BE2C (cell line): ENCODE data around the gene ALG8.

Experiments used
- DNase-seq: peaks from one replicate; pipeline ENCODE4 v3.0.0-alpha.2; 2020
- H3K27me3 ChIP-seq: fragments of 250-450 bp; sonication (Bioruptor Pico); 2 replicates; pipeline ENCODE4 v1.5.1; 2020; ENCODE audit warnings: mild to moderate bottlenecking
- H3K36me3 ChIP-seq: fragments of 250-450 bp; sonication (Bioruptor Pico); 2 replicates; pipeline ENCODE4 v1.5.1; 2020; ENCODE audit warnings: mild to moderate bottlenecking
- H3K4me1 ChIP-seq: fragments of 250-450 bp; sonication (Bioruptor Pico); 2 replicates; pipeline ENCODE4 v1.5.1; 2020
- H3K4me3 ChIP-seq: 2 replicates; pipeline ENCODE4 v1.5.1; 2011; ENCODE audit warnings: low read depth, low read length
- H3K9me3 ChIP-seq: fragments of 250-450 bp; sonication (Bioruptor Pico); 2 replicates; pipeline ENCODE4 v1.5.1; 2020
- CTCF ChIP-seq: IDR thresholded peaks from 2 replicates; pipeline ENCODE4 v1.5.1; 2012; ENCODE audit warnings: mild to moderate bottlenecking, low read depth, low read length

ALG8 gene

DNA sequence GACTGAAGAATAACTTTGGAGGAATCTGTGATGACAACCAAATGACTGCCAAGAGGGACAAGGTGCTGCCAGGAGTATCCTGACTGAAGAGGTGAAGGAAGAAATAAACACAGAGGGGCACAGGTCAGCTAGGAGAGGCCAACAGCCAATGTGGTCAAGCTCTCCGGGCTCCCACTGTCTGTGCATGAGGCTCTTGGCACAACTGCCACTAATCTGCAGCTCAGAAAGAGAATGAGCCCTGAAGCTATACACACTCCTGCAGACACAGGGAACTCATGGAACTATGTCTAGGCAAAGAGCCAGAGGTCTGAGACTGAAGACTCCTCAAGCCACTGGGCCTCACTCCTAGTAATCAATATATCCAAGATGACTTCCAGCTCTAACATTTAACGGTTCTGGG lies 68.8 kb downstream of the ALG8 start:
- Histone ChIP-seq H3K4me1 (peaks cover 17% of the 10 kb centered on the region), H3K36me3 (peaks cover 38% of the 10 kb centered on the region), H3K4me3 (no peak overlapping the region), H3K27me3 (no peaks in the 10 kb centered on the region), H3K9me3 (no peaks in the 10 kb centered on the region)
- no peak for DNase-seq
- TF ChIP-seq CTCF: no peak

DNA sequence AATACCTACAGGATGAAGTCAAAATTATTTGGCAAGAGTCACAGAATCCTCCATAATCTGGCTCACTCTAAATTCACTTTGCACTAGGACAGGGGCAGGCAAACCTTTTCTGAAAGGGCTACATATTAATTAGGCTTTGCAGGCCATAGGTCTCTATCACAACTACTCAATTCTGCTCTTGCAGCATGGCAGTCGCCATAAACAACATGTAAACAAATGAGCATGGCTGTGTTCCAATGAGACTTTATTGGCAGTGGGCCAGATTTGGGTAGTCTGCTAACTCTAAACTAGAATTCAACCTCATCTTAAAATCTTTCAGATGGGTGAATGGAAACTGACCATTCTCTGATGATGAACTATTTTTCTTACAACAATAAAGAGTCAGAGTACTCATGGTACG lies 70.0 kb downstream of the ALG8 start:
- Histone ChIP-seq H3K9me3 (no peaks in the 10 kb centered on the region), H3K27me3 (no peaks in the 10 kb centered on the region), H3K36me3 (peaks cover 37% of the 10 kb centered on the region), H3K4me3 (no peak overlapping the region), H3K4me1 (peaks cover 10% of the 10 kb centered on the region)
- TF ChIP-seq CTCF: no peak
- peak; percentile 69 for DNase-seq

DNA sequence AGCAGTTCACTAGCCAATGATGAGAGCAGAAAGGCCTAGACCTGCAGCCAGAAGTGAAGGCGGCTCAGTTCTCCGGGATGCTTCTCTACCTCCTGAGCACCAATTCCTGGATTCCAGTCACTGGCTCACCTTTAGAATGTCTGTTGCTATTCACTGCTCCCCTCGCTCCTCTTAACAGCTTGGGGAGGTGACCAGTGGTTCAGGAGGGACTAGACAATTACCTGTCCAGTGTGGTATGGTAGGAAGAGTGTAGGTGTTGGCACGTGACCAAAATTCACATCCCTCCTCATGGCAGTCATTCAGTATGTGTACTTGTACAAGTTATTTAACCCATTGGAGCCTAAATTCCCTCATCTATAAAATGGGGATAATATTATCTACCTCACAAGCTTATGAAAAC lies 71.7 kb downstream of the ALG8 start:
- Histone ChIP-seq H3K9me3 (no peaks in the 10 kb centered on the region), H3K27me3 (no peaks in the 10 kb centered on the region), H3K36me3 (peaks cover 37% of the 10 kb centered on the region), H3K4me1 (peaks cover 10% of the 10 kb centered on the region), H3K4me3 (no peak overlapping the region)
- TF ChIP-seq CTCF: no peak
- DNase-seq: no peak

DNA sequence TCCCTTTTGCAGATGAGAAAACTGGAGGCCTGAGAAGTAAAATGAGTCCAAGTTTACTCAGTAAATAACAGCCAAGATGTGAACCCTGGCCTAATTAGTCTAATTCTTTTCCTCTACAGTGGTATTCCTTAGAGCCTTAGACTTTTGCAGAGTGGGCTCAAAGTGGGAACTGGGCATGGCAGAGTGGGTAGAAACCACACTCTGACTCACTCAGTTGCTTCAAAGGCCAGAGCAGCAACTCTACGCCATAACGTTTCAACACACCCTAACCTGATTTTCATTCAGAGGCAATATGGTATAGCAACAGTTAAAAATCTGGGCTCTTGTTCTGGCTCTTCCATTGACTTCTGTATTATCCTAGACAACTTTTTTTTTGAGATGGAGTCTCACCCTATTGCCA lies 73.0 kb downstream of the ALG8 start:
- Histone ChIP-seq H3K27me3 (no peaks in the 10 kb centered on the region), H3K36me3 (peaks cover 26% of the 10 kb centered on the region), H3K4me3 (no peak overlapping the region), H3K9me3 (no peaks in the 10 kb centered on the region), H3K4me1 (peaks cover 10% of the 10 kb centered on the region)
- no peak for DNase-seq
- TF ChIP-seq CTCF: no peak

GRCh38 chr11:78065203-78065602 lies 74.2 kb downstream of the ALG8 start:
- Histone ChIP-seq H3K9me3 (no peaks in the 10 kb centered on the region), H3K4me1 (peaks cover 3% of the 10 kb centered on the region; the same call in 1 of the 2 replicates), H3K27me3 (no peaks in the 10 kb centered on the region), H3K36me3 (peaks cover 13% of the 10 kb centered on the region), H3K4me3 (no peak overlapping the region)
- TF ChIP-seq CTCF: no peak
- no peak for DNase-seq

GRCh38 chr11:78063440-78064181 lies 75.8 kb downstream of the ALG8 start, which contains the start of gene THRSP:
THRSP (plus strand) TSS chr11:78063861; CDS start chr11:78063882, 21 bp downstream.
- Histone ChIP-seq H3K4me1 (no peaks in the 10 kb centered on the region), H3K27me3 (no peaks in the 10 kb centered on the region), H3K4me3 (no peak within 1 kb of the TSS), H3K36me3 (peaks cover 8% of the 10 kb centered on the region), H3K9me3 (no peaks in the 10 kb centered on the region)
- no peak for DNase-seq
- TF ChIP-seq CTCF: no peak
